HG02588 (cell line): ENCODE data around the gene JAKMIP1.

ENCODE experiments used
- ATAC-seq: cut with Tn5 transposase; IDR thresholded peaks from one replicate; pipeline ENCODE4 v1.9.1; 2021; ENCODE audit warnings: mild to moderate bottlenecking, moderate library complexity; ENCODE audit not compliant: unreplicated experiment

JAKMIP1 gene

DNA sequence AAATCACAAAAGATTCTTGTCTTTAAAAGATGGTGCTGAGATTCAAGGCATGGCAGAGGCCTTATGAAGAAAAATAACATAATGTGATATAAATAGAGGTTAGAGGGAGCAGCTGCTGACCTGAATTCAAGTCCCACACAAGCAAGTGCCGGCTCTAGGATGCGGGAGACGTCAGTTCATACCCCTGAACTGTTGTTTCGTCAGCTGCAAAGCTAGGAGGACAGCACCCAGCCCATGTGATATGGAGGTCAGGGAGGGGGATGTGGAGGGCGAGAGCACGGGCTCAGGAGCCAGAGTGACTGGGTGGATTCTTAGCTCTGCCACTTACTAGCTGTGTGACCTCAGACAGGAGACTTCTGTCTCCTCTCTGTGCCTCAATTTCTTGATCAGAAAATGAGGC lies 77.9 kb downstream of the JAKMIP1 start:
- no peak for ATAC-seq

DNA sequence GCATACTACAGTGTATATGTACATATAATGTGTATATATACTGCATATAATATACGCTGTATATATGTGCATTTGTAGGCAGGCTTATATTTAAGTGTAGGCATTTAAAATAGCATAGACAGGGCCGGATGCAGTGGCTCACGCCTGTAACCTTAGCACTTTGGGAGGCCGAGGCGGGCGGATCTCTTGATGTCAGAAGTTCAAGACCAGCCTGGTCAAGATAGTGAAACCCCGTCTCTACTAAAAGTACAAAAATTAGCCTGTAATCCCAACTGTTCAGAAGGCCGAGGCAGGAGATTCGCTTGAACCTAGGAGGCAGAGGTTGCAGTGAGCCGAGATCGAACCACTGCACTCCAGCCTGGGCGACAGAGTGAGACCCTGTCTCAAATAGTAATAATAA lies 78.4 kb downstream of the JAKMIP1 start:
- no peak for ATAC-seq

DNA sequence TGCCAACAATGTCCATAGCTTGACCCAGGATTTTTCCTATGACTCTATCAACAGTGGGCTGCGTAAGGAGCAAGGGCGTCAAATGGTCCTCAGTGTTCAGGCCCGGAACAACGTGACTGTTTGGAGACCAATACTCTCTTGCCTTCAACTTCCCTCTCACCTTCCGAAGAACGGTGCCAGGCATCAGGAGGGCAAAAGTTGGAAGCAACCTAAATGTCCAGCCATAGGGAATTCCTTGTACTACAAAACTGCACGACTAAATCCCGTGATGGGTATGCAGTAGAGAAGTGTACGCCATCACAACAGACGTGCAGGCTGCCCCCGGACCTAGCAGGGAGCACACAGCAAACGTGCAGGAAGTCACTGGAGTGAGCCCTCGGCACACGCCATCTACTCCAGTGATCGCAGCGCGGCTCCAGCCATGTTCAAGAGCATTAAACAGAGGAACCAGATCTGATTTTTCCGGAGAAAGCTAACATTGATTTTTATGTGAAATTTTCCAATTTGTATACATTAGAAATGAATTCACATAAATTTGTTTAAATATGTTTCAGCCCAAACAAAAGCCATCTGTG lies 79.0 kb downstream of the JAKMIP1 start:
- ATAC-seq: no peak

DNA sequence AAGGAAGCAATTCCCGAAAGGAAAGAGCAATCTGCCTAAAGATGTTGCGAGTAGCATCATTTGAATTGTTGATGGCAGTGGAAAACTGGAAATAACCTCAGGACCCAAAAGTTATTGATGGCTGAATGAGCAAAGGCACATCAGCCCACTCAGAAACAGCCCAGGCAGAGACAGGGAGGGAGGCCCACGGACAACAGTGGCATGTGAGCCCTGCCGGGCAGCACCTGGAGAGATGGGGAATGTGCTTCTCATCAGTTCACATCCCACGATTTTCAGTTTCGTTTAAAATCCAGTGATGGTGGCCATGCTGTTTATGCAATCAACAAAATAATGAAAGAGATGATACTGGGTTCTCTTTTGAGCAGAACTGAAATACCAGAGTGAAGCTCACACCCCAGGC lies 80.0 kb downstream of the JAKMIP1 start:
- ATAC-seq: no peak

DNA sequence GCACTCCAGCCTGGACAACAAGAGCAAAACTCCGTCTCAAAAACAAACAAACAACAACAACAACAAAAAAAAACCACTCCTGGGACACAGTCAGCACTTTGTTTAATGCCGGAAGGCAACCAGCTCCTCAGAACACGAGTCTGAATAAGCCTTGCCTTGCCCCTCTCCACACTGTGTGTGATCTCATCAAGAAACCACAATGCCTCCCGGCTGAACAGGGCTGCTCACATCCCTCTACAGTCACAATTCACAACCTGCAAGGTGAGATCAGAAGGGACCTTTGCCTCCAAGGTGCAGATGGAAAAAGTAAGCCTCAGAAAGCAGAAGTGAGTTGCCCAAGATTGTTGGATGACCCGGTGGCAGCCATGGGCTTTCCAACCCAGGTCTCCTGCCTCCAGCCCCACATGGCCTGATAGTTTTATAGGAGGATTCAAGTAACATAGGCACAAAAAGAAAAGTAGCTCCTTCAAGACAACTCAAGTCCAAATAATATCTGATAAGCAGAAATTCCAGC lies 80.8 kb downstream of the JAKMIP1 start:
- ATAC-seq: no peak

DNA sequence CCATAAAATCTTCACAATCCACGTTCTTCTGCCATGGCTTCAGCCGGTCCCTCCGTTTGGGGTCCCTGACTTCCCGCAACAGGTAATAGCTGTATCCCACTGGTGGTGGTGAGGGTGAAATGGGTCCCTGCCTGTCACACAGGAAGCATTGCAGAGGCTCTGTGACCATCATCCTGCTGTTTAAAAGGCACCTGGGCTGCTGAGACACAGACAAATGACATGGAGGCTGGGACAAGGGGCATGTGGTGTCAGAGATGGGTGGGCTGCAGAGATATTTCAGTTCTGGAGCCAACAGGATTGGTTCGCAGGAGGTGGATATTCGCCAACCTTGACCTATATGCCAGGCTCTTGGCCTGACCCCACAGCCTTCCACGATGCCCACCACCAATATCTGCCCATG lies 82.1 kb downstream of the JAKMIP1 start:
- ATAC-seq: no peak

DNA sequence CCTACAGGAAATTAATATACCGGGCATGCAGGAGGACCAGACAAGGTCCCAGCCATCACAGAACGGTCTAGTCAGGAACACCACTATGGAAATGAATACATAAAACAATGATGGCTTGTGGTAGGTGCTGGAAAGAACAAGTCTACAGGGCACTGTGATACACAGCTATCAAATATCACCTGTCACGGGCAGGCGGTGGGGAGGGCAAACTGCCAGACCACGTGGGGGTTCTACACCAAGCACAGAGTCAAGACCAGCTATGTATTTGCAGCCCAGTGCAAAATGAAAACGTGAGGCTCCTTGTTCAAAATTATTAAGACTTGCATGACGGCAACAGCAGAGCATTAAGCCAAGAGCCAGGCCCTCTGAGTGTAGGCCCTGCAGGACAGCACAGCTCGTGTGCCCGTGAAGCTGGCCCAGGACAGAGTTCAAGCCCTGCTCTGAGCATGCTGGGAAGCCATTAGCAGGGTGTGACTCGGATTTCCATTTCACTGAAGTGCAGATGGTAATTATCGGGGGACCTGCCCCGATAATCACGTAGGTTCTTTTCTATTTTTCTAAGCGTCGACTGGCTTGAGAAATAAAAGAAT lies 83.6 kb downstream of the JAKMIP1 start:
- no peak for ATAC-seq

DNA sequence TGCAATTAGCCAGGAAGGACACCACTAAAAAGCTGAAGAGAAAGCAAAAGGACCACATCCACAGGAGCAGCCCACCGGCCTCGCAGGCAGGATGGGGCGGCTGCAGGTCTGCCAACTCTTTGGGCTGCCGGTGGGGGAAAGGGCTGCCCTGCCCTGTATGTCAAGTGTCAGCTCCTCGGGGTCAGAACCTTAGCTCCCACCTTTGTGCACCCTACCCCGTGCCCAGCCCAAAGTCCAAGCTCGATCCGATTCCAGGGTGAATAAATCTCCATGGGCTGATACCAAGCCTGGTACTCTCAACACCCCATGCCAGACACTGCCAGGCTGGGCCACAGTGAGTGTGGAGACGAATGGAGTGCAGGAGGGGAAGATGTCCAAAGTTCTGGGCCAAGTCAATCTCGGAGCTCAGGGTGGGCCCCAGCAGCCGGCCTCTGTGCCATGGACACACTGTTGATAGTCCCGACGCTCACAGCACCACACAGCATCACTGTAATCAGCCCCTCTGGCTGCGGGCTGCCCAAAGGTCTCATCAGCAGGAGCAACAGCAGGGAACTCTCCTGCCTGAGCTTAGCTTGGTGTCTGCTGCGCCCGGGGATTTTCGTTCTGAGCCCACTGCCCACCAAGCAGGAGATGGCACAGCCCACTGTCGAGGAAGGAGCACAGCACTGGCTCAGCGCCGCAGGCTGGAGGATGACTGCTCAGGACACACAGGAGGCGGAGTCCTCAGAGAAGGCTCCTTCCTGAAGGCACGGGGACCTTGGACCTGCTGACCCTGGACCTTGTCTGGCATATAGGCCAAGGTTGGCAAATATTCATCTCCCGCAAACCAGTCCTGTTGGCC lies 84.4 kb downstream of the JAKMIP1 start:
- no peak for ATAC-seq

DNA sequence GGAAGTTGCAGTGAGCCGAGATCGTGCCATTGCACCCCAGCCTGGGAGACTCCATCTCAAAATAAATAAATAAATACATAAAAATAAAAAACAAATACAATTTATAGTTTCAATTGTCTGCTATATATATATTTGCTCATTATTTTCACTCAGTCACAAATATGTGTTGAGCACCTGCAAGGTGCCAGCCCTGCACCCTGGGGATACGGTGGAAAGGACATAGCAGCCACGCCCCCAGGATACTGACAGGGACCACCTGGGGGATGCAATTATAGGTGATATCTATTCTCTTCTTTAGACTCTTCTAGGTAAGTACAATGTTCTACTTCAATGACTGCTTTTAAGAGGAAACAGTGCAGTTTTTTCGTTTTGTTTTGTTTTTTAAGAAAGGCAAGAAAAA lies 85.0 kb downstream of the JAKMIP1 start:
- no peak for ATAC-seq

DNA sequence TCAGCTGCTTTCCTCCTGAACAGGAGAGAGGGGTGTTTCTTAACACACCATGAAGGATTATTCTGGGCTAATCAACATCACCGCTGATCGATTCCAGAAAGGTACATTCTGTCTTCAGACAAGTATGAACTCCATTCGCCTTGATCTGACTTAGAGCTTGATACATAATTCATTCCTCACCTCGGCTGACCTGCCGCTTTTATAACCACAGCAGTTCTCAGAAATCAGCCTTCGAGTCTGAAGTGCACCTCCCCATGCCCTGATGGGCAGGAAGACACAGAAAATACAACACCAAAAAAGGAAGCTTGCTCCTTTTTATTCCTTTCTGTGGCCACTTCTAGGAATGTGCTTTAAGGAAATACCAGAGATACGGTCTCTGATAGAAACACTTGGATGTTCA lies 85.7 kb downstream of the JAKMIP1 start:
- no peak for ATAC-seq

DNA sequence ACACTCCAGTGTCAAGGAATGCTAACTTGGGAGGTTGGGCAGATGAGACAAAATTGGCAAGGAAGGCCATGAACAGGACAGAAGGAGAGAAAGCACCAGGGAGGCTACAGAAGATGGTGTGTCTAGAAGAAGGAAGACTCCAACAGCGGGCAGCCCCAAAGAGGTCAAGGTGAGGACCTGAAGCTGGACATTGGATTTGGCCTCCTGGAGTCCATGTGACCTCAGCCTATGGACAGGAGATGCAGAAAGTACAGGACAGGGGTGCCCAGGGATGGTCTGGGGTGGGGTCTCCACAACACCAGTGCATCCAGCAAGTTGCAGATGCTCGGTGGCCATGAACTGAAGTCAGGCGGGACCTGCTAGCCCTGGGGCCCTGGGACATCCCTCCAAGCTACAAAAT lies 86.2 kb downstream of the JAKMIP1 start:
- ATAC-seq: no peak

DNA sequence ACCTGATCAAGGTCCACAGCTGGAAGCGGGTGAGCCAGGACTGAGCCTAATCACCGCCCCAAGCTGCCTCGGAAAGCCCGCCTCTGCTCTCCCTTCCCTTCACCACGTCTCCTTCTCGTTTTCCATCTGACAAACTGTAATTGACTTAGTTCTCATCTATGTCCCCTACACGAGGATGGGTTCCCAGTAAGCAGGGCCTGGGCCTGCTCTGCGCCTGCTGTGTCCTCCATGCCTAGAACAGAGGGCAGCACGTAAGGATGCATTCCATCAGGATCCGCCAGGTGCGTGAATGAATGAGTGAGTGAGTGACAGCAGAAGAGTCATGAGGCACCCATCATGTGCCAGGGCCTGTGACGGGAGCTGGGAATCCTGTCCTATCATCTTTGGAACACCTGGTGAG lies 86.7 kb downstream of the JAKMIP1 start:
- no peak for ATAC-seq

DNA sequence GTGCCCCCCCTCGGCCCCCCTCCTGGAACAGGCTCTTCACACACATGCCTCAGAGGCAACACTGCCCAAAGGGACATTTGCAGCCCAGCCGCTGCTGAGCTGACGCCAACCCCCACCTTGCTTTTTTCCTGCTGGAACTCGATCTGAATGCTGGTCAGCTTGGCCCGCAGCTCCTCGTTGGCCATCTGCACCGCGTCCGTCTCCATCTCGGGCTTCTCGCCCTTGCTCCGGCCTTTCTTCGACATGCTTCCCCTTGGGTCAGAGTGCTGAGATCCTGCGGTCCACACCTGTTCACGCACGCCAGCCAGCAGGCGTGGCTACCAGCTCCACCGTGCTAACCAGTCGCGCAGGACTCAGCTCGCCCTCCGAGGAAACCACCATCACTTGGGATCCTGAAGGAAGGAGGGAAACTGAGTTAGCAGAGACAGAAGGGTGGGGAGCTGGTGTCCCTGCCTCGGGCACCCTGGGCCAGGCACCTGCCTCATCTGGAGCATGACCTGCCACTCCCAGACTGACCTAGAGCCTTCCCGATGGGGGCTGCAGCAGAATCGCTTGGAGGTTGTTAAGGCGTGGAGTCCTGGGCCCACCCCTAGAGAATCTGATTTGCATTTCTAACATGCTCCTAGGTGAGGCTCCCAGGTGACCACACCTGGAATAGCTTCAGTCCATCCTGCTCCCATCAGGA lies 87.6 kb downstream of the JAKMIP1 start:
- no peak for ATAC-seq

DNA sequence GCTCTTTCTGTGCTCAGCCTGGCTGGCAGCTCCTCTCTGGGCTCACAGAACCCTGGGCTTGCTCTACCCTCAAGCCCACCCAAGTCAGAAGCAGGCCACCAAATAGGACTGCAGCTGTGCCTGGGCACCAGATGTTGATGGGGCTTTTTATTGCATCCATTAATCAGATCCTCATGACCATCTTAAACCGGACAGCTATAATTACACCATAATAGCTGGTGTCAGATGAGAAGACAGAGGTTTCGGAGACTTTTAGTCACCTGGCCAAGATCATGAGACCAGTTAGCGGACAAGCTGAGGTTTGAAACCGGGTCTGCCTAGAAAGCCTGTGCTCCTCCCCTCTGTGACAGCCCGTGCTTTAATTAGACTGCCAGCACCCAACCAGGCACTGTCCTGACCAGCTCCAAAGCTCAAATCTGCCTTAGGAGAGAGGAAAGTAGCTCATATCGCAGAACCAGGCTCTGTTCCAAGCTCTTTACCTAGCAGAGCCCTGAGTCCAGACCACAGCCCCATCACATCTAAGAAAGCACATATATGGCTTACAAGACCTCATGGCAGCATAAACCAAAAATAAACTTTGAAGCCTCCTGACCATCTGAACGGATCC lies 88.9 kb downstream of the JAKMIP1 start:
- no peak for ATAC-seq

DNA sequence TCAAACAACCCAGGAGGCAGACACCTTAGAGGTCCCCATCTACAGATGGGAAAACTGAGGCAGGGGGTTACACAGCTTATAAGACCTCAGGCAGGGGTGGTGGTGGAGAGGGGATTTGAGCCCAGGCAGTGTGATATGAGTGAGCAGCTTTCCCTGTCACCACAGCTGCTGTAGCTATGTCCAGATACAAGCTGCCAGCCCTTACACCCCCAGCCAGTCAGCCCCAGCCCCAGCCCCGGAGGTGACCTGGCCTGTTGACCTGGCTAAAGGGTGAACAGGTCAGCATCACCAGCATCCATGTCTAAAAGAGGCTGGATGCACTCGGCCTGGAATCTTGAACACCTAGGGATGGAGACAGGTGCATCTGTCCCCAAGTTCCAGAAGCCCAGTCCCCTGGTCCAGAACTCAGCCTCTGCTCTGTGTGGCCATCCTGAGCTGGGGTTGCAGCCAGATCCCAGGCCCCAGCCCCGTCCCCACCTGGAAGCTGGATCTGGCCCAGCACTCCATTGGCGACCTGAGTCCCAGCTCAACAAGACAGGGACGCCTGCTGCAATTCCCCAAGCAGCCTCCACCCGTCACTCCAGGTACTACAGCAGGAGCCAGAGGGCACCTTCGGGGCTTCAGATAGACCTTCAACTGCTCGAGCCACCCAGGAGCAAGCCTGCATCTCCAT lies 89.5 kb downstream of the JAKMIP1 start:
- no peak for ATAC-seq

DNA sequence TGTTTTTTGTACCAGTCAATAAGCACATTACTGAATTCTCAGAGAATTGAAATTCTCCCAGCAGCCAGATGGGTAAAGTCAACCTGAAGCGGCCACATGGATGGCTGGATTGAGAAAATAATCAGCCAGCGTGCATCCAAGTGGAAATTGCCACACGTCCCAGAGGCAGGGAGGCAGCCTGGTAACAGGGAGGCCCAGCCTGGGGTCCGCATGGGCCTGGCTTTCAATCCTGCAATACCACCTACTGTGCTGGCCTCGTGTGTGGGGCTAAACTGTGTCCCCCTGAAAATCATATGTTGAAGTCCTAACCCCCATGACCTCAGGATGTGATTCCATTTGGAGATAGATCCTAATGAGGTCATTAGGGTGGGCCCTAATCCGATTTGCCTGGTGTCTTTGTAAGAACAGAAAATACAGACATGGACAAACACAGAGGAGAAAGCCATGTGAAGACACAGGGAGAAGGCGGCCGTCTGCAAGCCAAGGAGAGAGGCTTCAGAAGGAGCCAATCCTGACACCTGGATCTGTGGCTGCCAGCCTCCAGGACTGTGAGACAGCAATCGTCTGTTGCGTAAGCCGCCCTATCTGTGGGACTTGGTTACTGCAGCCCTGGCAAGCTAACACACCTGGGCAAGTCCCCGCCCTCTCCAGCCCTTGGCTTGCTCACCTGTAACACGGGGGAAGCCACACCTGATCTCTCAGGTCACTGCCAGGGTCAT lies 90.3 kb downstream of the JAKMIP1 start:
- ATAC-seq: no peak

DNA sequence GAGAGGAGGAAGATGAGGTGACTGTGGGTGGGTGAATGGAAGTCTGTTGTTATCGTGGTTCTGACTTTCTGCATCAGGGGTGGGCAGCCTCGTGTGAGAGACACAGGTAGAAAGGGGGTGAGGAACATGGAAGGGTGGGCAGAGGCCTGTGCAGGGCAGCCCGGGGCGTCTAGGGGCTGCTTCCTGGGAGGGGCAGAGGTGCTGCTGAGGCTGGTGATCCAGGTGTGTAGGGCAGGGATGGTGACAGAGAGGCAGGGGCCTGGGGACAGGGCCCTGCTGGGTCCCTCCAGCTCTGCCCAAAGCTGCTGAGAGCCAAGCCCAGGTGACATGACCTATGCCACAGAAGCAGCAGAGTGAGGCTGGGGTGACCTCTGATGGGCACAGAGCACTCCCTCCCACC lies 92.5 kb downstream of the JAKMIP1 start:
- no peak for ATAC-seq

DNA sequence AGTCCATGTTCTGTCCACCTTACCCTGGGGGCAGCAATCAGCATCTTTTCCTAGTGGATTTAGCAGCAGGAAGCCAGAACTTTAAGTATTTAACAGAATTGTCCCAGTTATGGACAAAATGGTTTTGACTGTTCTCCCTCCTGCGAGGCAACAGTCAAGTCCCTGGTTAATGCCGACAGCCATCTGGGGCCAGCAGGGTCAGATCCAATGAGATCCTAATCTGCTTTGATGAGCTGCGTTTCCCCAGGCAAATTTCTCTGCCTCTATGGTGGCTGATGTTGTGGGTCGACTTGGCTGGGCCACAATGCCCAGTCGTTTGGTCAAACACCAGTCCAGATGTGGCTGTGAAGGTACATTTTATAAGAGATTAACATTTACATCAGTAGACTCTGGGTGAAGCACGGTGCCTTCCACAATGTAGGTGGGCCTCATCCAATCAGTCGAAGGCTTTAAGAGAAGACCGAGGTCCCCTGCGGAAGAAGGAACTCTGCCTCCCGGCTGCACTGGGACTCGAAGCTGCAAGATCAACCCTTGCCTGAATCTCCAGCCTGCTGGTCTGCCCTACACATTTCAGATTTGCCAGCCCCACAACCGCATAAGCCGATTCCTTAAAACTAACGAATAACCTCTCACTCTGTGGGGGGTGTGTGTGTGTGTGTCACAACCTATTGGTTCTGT lies 93.1 kb downstream of the JAKMIP1 start:
- ATAC-seq: no peak

DNA sequence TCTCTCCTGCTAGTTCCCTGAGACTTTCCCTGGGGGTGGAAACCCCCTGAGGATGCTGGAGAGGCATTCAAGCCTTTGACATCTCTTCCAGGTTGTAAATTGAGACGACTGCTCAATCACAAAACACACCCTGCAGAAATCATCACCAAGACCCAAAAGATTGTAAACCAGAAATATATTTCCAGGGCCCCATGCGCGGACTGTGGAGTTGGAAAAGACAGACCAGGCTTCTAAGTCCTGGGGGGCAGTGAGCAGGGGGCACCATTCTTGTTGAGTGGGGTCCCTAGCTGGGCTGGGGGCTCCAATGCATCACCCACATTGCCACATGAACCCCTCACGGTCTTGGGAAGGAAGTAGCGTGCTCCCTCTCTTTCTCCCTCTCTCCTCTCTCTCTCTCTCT lies 94.2 kb downstream of the JAKMIP1 start:
- no peak for ATAC-seq
